GM23338 (cell line): ENCODE data around the gene ZIC2. TPM values are rescaled to one million over a fixed set of nuclear protein-coding genes. Genes with fewer than 3 reads are reported as not detected.

Experiments
- ATAC-seq: fragments of 200-7000 bp; cut with Tn5 transposase; 3 replicates; pipeline ENCODE4 v1.9.1; 2020
- DNase-seq: peaks from one replicate; pipeline ENCODE4 v3.0.0-alpha.2; 2015; ENCODE audit warnings: low spot score
- H2AFZ ChIP-seq: fragments of 200-600 bp; sonication (generic); 2 replicates; pipeline ENCODE4 v1.8.0; 2016; ENCODE audit warnings: antibody characterized with exemption, mild to moderate bottlenecking, moderate library complexity
- H3F3A ChIP-seq: fragments of 200-600 bp; sonication (generic); replicated peaks from 2 replicates; pipeline ENCODE4 v1.8.0; 2017; ENCODE audit warnings: antibody characterized with exemption, mixed run types, low read depth
- H3K27ac ChIP-seq: fragments of 200-600 bp; sonication (generic); 2 replicates; pipeline ENCODE4 v1.6.1; 2016; ENCODE audit warnings: low read depth
- H3K27me3 ChIP-seq: fragments of 200-600 bp; sonication (generic); 2 replicates; pipeline ENCODE4 v1.8.0; 2016; ENCODE audit warnings: mild to moderate bottlenecking, mixed run types, moderate library complexity; ENCODE audit not compliant: insufficient read depth
- H3K36me3 ChIP-seq: fragments of 200-600 bp; sonication (generic); 2 replicates; pipeline ENCODE4 v1.8.0; 2016; ENCODE audit warnings: mild to moderate bottlenecking; ENCODE audit not compliant: insufficient read depth
- H3K4me1 ChIP-seq: fragments of 200-600 bp; sonication (generic); 2 replicates; pipeline ENCODE4 v1.8.0; 2016; ENCODE audit warnings: mild to moderate bottlenecking, moderate library complexity; ENCODE audit not compliant: insufficient read depth
- H3K4me2 ChIP-seq: fragments of 200-600 bp; sonication (generic); 2 replicates; pipeline ENCODE4 v1.7.1; 2017; ENCODE audit warnings: mixed run types
- H3K4me3 ChIP-seq: fragments of 200-600 bp; sonication (generic); 2 replicates; pipeline ENCODE4 v1.6.1; 2016; ENCODE audit warnings: mixed run types
- H3K79me2 ChIP-seq: fragments of 200-600 bp; sonication (generic); replicated peaks from 2 replicates; pipeline ENCODE4 v1.8.0; 2017; ENCODE audit warnings: mild to moderate bottlenecking; ENCODE audit not compliant: insufficient read depth
- H3K9me2 ChIP-seq: fragments of 200-600 bp; sonication (generic); 2 replicates; pipeline ENCODE4 v1.8.0; 2017; ENCODE audit not compliant: insufficient read depth
- H4K20me1 ChIP-seq: fragments of 200-600 bp; sonication (generic); replicated peaks from 2 replicates; pipeline ENCODE4 v1.8.0; 2017; ENCODE audit warnings: mild to moderate bottlenecking; ENCODE audit not compliant: insufficient read depth
- H3K27ac Mint-ChIP-seq: 2 replicates; pipeline ENCODE4 v1.8.0; 2020; ENCODE audit warnings: inconsistent platforms, mild to moderate bottlenecking, moderate library complexity, mixed read lengths
- H3K27me3 Mint-ChIP-seq: 3 replicates; pipeline ENCODE4 v1.8.0; 2022; ENCODE audit warnings: low read depth, mild to moderate bottlenecking, moderate library complexity, mixed read lengths, inconsistent platforms; ENCODE audit not compliant: insufficient read depth, poor library complexity
- H3K36me3 Mint-ChIP-seq: 3 replicates; pipeline ENCODE4 v1.8.0; 2021; ENCODE audit warnings: low read depth, mild to moderate bottlenecking, inconsistent platforms, moderate library complexity, mixed read lengths
- H3K4me1 Mint-ChIP-seq: 3 replicates; pipeline ENCODE4 v1.8.0; 2020; ENCODE audit warnings: mild to moderate bottlenecking, inconsistent platforms, mixed read lengths
- H3K4me3 Mint-ChIP-seq: 3 replicates; pipeline ENCODE4 v1.8.0; 2021; ENCODE audit warnings: moderate library complexity, mild to moderate bottlenecking, inconsistent platforms, mixed read lengths
- H3K9me3 Mint-ChIP-seq: 3 replicates; pipeline ENCODE4 v1.8.0; 2020; ENCODE audit warnings: moderate library complexity, mild to moderate bottlenecking, inconsistent platforms, mixed read lengths
- EZH2 ChIP-seq: fragments of 200-600 bp; sonication (generic); IDR thresholded peaks from one replicate; pipeline ENCODE4 v1.8.0; 2017; ENCODE audit warnings: antibody characterized with exemption, mild to moderate bottlenecking, low read depth; ENCODE audit not compliant: unreplicated experiment
- JUNB ChIP-seq: IDR thresholded peaks from one replicate; pipeline ENCODE4 v1.6.1; 2016; ENCODE audit warnings: antibody characterized with exemption; ENCODE audit not compliant: unreplicated experiment
- ZNF114 ChIP-seq: fragments of 250-450 bp; sonication (Bioruptor Pico); IDR thresholded peaks from 2 replicates; pipeline ENCODE4 v1.5.0; 2020; ENCODE audit warnings: mild to moderate bottlenecking, moderate library complexity
- polyA plus RNA-seq: library from polyadenylated mRNA; unstranded; fragments of >200 nt; fragmentation: Nextera tagmentation; extraction: Ambion mirVana; gene quantifications from 2 replicates; pipeline ENCODE4 v1.2.1, GENCODE V29; 2016
- total RNA-seq: library from RNA; depleted of rRNA; stranded (reverse); fragments of >200 nt; shearing (Covaris generic); gene quantifications from 2 replicates; pipeline ENCODE4 v1.2.3, GENCODE V29; 2014
- TF ChIP-seq, protein P1 (sequence below): IDR thresholded peaks from 2 replicates; pipeline ENCODE4 v1.6.1; 2016; ENCODE audit warnings: antibody characterized with exemption
- TF ChIP-seq, protein P2 (sequence below), 2 experiments: fragments of 200-600 bp in 1 of 2; sonication (generic) in 1 of 2; conservative IDR thresholded peaks; 2 replicates each; pipeline versions ENCODE4 v1.5.1 to v1.6.1; 2016 to 2017; ENCODE audit warnings: antibody characterized with exemption in 2 of 2, low read depth in 2 of 2, mild to moderate bottlenecking in 2 of 2, moderate library complexity in 1 of 2
- TF ChIP-seq, protein P3 (sequence below): IDR thresholded peaks from one replicate; pipeline ENCODE4 v1.6.1; 2018; ENCODE audit warnings: antibody characterized with exemption; ENCODE audit not compliant: unreplicated experiment

Gene ZIC2
- total and polyA plus RNA-seq, 2 experiments from 2014 or later = 63.2 to 87.9 TPM

DNA sequence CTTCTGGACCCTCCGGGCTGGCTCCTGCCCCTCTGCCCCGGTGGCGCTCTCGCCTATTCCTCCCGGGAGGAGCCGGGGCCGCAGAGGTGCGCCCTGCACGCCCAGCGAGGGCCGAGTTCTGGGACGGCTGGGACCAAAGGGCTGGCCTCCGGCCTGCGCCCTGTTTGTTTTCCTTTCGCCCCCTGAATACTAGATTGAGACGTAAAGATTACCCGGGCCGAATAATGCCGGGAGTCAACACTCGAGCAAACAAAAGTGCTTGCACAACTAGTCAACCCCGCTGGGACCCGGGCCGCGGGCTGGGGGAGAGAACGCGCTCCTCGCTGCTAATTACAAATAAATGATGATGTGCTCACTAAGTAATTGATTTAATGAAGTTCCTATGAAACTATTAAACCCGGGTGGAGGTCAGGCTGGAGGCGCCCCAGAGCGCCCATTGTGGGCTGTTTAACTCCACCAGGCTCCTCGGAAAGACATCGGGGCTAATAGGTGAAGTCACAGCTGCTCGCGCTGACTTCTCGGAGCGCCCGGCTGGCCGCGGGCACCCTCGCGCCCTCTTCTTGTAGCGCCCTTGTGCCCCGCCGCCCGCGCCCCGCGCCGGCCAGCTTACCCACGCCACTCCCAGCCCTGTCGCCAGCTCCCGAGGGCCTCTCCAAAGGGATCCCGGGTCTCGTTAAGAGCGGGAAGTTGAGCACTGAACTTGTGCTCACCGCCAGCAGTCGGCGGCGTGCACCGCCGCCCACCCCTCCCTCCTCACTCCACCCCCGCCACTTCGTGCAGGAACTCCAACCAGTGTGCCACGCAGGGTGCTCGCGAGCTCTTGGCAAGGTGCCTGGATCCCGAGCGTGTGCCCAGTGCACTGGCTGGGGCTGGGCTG, 24.9 kb upstream of the ZIC2 start:
- Histone ChIP-seq H3K4me1 (peaks cover 53% of the 10 kb centered on the region), H3K36me3 (no peaks in the 10 kb centered on the region), H4K20me1 (no peaks in the 10 kb centered on the region), H3K27ac (no peak overlapping the region), H3K4me3 (peak overlapping the region; percentile 84), H3K4me2 (peak overlapping the region; percentile 98), H2AFZ (peak overlapping the region; percentile 98), H3K9me2 (no peaks in the 10 kb centered on the region), H3F3A (peaks cover 29% of the 10 kb centered on the region), H3K27me3 (peaks cover 87% of the 10 kb centered on the region), H3K79me2 (no peaks in the 10 kb centered on the region)
- H3K4me1 Mint-ChIP-seq = peaks cover 48% of the 10 kb centered on the region
- H3K9me3 Mint-ChIP-seq = no peaks in the 10 kb centered on the region; the same call in 2 of the 3 replicates
- ATAC-seq (peak; percentile 12), DNase-seq (peak; percentile 60)
- no peak overlapping the region for H3K27ac Mint-ChIP-seq
- no peaks in the 10 kb centered on the region; the same call in 2 of the 3 replicates for H3K36me3 Mint-ChIP-seq
- peak overlapping the region; percentile 87 for H3K4me3 Mint-ChIP-seq
- H3K27me3 Mint-ChIP-seq = peaks cover 82% of the 10 kb centered on the region
- TF ChIP-seq, protein P1, sequence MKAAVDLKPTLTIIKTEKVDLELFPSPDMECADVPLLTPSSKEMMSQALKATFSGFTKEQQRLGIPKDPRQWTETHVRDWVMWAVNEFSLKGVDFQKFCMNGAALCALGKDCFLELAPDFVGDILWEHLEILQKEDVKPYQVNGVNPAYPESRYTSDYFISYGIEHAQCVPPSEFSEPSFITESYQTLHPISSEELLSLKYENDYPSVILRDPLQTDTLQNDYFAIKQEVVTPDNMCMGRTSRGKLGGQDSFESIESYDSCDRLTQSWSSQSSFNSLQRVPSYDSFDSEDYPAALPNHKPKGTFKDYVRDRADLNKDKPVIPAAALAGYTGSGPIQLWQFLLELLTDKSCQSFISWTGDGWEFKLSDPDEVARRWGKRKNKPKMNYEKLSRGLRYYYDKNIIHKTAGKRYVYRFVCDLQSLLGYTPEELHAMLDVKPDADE = no peak
- TF ChIP-seq EZH2 = peak; percentile 89
- TF ChIP-seq, protein P2, sequence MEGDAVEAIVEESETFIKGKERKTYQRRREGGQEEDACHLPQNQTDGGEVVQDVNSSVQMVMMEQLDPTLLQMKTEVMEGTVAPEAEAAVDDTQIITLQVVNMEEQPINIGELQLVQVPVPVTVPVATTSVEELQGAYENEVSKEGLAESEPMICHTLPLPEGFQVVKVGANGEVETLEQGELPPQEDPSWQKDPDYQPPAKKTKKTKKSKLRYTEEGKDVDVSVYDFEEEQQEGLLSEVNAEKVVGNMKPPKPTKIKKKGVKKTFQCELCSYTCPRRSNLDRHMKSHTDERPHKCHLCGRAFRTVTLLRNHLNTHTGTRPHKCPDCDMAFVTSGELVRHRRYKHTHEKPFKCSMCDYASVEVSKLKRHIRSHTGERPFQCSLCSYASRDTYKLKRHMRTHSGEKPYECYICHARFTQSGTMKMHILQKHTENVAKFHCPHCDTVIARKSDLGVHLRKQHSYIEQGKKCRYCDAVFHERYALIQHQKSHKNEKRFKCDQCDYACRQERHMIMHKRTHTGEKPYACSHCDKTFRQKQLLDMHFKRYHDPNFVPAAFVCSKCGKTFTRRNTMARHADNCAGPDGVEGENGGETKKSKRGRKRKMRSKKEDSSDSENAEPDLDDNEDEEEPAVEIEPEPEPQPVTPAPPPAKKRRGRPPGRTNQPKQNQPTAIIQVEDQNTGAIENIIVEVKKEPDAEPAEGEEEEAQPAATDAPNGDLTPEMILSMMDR (conservative IDR thresholded peaks at IDR 0.05; ENCODE audit: low read depth in 2 of 2) = 0 out of 4 replicates have a peak, but pooled peaks of 1 of the 2 experiments have one; percentile 6
- no peak for TF ChIP-seq JUNB

DNA sequence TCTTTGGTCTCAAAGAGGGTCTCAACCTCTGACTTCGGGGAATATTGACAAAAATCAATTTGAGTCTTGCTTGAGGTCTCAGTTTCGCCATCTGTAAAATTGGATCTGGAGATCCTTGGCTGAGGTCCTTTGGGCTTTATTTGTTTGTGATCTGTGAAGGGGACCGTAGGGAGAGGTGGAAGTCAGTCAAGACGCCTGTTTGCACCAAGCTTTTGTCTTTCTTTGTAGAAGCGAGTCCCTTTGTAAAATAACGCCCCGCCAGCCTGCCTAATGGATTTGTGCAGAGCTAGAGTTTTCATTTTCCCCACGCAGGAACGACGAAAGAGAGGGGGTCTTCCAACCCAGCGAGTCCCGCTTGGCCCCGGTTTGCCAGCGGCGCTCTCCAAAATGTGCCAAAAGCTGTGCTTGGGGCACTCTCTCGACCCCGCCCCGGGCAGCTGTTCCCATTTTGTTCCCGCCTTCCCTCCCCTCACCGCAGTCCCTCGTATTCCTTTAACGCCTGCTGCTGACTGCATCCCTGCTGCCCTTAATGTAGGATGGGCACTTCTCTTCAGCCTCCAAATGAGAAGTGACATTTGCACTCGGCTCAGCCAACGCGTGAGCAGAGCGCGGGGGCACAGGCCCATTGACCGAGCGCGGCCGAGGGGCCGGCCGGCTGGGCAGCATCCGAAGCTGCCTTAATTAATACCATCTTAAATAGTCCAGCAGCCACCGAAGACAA, 23.0 kb upstream of the ZIC2 start:
- Histone ChIP-seq H3K9me2 (no peaks in the 10 kb centered on the region), H3K36me3 (no peaks in the 10 kb centered on the region), H3K4me1 (peaks cover 71% of the 10 kb centered on the region), H2AFZ (peak overlapping the region; percentile 89), H3F3A (peaks cover 29% of the 10 kb centered on the region), H3K4me3 (peak overlapping the region; percentile 84), H4K20me1 (peaks cover 1% of the 10 kb centered on the region), H3K4me2 (peak overlapping the region; percentile 98), H3K79me2 (no peaks in the 10 kb centered on the region), H3K27ac (no peak overlapping the region), H3K27me3 (peaks cover 95% of the 10 kb centered on the region)
- peak overlapping the region; percentile 87 for H3K4me3 Mint-ChIP-seq
- peak; percentile 85 for DNase-seq
- TF ChIP-seq ZNF114 (CRISPR knock-in tag) = no peak
- peak; percentile 26 for TF ChIP-seq EZH2
- TF ChIP-seq, protein P3, sequence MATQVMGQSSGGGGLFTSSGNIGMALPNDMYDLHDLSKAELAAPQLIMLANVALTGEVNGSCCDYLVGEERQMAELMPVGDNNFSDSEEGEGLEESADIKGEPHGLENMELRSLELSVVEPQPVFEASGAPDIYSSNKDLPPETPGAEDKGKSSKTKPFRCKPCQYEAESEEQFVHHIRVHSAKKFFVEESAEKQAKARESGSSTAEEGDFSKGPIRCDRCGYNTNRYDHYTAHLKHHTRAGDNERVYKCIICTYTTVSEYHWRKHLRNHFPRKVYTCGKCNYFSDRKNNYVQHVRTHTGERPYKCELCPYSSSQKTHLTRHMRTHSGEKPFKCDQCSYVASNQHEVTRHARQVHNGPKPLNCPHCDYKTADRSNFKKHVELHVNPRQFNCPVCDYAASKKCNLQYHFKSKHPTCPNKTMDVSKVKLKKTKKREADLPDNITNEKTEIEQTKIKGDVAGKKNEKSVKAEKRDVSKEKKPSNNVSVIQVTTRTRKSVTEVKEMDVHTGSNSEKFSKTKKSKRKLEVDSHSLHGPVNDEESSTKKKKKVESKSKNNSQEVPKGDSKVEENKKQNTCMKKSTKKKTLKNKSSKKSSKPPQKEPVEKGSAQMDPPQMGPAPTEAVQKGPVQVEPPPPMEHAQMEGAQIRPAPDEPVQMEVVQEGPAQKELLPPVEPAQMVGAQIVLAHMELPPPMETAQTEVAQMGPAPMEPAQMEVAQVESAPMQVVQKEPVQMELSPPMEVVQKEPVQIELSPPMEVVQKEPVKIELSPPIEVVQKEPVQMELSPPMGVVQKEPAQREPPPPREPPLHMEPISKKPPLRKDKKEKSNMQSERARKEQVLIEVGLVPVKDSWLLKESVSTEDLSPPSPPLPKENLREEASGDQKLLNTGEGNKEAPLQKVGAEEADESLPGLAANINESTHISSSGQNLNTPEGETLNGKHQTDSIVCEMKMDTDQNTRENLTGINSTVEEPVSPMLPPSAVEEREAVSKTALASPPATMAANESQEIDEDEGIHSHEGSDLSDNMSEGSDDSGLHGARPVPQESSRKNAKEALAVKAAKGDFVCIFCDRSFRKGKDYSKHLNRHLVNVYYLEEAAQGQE = no peak
- peaks cover under 1% of the 10 kb centered on the region for H3K36me3 Mint-ChIP-seq
- H3K9me3 Mint-ChIP-seq = no peaks in the 10 kb centered on the region; the same call in 2 of the 3 replicates
- no peak overlapping the region for H3K27ac Mint-ChIP-seq
- peaks cover 53% of the 10 kb centered on the region for H3K4me1 Mint-ChIP-seq
- peak; percentile 12 for ATAC-seq
- H3K27me3 Mint-ChIP-seq = peaks cover 68% of the 10 kb centered on the region
